HG02588 (cell line): ENCODE measurements around the gene BCAS1.

ENCODE experiments used
- ATAC-seq: cut with Tn5 transposase; IDR thresholded peaks from one replicate; pipeline ENCODE4 v1.9.1; 2021; ENCODE audit warnings: mild to moderate bottlenecking, moderate library complexity; ENCODE audit not compliant: unreplicated experiment

Gene BCAS1

DNA sequence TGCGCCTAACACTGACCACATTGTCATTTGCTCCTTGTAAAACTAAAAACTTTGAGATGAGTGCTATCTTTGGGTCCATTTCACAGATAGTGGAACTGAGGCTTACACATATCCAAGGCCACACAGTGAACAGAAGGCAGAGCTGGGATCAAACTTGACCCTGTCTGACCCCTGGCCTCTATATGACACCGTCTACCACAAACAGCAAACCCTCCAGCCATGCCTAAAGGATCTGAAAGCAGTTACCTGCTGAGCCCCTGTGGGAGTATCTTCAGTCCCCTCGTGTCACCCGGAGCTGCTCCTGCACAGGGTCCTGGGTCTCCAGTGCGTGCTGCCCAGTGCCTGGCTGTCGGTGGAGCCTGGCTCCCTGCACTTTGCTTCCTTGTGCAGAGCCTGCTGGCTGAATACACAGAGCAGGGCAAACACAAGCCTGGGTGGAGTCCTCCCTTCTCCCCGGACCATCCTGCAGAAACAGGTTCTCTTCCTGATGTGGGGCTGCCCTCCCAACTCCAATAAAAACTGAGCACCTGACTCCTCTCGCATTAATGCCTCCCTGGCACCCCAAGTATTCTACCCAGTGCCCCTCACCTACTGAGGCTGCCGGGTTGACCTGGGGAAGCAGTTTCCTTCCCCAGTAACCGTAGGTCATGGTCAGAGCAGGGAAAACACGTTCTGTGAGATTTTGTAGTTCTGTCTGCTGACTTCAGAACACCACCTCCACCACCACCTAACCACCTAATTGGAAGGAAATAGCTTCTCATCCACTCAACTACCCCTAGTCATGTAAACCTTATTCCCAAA, at the start of gene BCAS1:
Gene BCAS1 (minus strand): TSS at position 408 of the 801 bp plus-strand sequence. CDS start 11,876 bp downstream, outside the sequence.
- ATAC-seq: no peak

DNA sequence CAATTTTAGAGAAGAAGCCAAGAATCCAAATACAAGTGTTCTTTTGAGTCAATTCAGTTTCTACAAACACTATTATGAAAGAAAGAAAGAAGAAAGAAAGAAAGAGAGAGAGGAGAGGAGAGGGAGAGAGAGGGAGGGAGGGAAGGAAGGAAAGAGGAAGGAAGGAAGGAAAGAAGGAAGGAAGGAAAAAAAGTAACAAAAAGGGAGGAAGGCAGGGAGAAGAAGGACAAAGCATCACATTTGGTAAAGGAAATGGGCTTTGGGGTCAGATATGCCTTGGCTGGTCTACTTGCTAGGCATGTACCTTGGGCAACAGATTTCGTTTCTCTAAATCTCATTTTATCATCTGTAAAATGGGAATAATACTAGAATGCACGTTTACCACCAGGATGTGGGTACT, 49.4 kb upstream of the BCAS1 start:
- ATAC-seq: no peak

GRCh38 chr20:54118220-54119001, 48.0 kb upstream of the BCAS1 start:
- no peak for ATAC-seq

DNA sequence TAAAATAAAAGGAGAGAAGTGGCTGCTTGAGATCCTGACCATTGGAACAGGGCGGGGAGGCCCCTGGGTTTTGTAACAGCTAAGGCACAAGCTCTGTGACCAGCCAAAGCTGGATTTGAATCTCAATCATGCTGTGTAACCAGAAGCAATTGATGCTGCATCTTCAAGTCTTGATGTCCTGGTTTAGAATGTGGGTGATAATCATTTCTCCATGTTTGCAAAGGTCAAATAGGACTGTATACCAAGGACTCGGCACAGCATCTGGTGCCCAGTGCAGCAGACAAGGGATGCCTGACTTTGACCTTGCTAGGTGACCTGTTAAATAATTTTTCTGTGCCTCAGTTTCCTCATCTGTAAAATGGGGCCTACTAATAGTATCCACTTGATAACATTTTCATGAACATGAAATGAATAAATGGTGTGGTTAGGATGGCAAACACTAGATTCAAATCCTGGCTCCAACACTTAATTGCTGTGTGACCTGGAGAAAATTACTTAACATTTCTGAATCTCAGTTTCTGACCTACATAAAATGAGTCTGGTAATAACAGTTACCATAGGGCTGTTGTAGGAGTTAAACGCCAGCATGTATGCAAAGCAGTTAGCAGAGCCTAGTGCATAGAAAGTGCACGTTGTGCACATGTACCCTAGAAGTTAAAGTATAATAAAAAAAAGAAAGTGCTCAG, 46.3 kb upstream of the BCAS1 start:
- ATAC-seq: no peak

DNA sequence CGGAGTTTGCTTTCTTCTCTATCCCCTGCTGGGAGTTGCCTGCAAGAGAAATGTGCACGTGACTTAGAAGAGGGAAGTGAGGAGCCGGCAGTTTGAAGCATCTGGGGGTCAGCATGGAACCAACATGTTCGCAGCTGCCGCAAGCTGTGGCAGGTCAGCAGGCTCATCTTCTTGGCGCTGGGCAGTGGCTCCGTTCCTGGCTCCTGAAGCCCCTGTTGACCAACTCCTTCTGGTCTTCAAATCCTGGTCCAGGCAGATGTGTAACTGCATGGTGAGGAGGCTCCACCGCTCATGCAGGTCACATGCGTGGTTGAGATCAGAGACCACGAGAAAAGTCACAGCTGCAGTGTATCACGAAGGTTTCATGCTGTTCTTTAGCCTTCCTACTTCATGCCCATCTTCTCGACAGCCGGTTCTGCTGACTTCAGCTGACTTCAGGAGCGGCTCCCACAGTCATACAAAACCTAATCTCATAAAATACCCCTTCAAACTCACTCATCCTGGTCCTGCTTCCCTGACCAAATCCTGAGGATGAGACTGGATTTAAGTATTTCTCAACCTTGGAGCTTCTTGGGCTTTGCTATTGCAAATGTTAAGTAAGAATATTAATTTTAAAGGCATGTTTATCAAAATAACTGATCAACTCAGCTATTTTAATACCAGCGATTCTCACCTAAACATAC, 44.9 kb upstream of the BCAS1 start:
- ATAC-seq: no peak

GRCh38 chr20:54114109-54114508, 43.7 kb upstream of the BCAS1 start:
- no peak for ATAC-seq

- ATAC-seq: no peak
Observed at GRCh38 chr20:54113566-54113965, 43.2 kb upstream of the BCAS1 start.

DNA sequence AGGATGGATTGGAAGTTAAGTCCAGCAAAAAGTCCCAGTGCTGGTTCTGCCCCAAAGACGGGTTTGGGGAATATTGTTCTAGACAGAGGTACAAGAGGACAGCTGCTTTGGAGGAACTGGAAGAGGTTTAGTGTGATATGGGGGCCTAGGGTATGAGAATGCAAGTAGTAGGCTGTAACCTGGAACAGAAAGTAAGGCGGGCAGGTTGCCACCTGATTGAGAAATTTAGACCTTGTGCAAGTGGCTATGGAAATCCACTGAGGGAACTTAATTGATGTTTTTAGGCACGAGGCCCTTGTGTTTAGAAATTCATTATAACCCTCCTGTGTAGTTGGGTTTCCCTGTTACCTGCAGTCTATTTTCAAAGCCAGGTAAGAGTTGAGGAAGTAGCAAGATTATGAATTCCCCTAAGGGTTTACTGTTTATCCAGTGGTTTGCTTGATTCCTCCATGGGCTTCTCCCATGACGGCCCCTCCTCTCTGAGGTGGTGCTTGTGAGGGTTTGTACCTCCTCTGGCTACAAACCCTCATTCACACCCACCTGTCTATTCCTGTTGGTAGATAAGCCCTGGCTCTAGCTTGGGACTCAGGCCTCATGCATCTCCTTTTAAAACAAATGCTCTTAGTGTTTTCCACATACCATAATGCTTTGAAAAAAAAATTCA, 42.0 kb upstream of the BCAS1 start:
- ATAC-seq: no peak

GRCh38 chr20:54111460-54111859, 41.1 kb upstream of the BCAS1 start:
- no peak for ATAC-seq

GRCh38 chr20:54110457-54110856, 40.1 kb upstream of the BCAS1 start:
- ATAC-seq: no peak

- no peak for ATAC-seq
Observed at GRCh38 chr20:54110041-54110440, 39.6 kb upstream of the BCAS1 start.

- no peak for ATAC-seq
Observed at GRCh38 chr20:54108817-54109216, 38.4 kb upstream of the BCAS1 start.

- no peak for ATAC-seq
Observed at GRCh38 chr20:54108326-54108642, 37.9 kb upstream of the BCAS1 start.

GRCh38 chr20:54107600-54108325, 37.4 kb upstream of the BCAS1 start:
- no peak for ATAC-seq

- ATAC-seq: no peak
Observed at GRCh38 chr20:54107181-54107580, 36.8 kb upstream of the BCAS1 start.

DNA sequence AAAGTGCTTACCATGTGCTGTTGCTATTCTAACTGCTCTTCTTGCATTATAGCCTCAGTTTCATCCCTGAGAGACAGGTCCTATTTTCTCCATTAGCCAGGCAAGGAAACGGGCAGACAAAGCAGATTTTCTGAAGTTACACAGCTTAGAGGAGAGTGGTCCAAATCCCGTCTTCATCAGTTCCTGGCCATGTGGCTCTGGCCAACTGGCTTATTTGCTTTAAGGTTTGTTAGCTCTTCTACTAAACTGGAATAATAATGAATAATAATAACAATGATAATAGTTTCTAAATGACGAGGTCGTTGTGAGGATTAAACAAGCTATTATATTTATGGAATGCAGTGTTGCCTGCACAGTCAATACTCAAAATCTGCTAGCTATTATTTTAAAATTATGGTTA, 35.8 kb upstream of the BCAS1 start:
- ATAC-seq: no peak

- no peak for ATAC-seq
Observed at GRCh38 chr20:54105653-54106052, 35.3 kb upstream of the BCAS1 start.

GRCh38 chr20:54104781-54105180, 34.4 kb upstream of the BCAS1 start:
- ATAC-seq: no peak

GRCh38 chr20:54103762-54104600, 33.6 kb upstream of the BCAS1 start:
- no peak for ATAC-seq
